HCT116 (cell line): ENCODE measurements around the gene SYNPO. TPM values are rescaled to one million over a fixed set of nuclear protein-coding genes. Genes with fewer than 3 reads are reported as not detected.
A peak's percentile ranks its signal among the peaks of the same experiment; 100 is the strongest.

ENCODE experiments used
- ATAC-seq: fragments of 200-7000 bp; cut with Tn5 transposase; 2 replicates; pipeline ENCODE4 v1.9.1; 2020; ENCODE audit warnings: mild to moderate bottlenecking, moderate library complexity
- BruUV-seq: library from RNA; stranded (reverse); fragments of 400-500 nt; replicated peaks from 2 replicates; lab custom pipeline; 2021; lab: Mats Ljungman, UMichigan
- CTCF ChIA-PET: fragments of 300-600 bp; sonication (Branson Sonifier 250); formaldehyde crosslinking; loops from one replicate; lab custom pipeline; 2021; ENCODE audit warnings: antibody characterized with exemption; lab: Charles Lee
- POLR2A ChIA-PET: fragments of 300-600, 350-600 bp; sonication (Branson Sonifier 250); formaldehyde crosslinking; loops from one replicate; lab custom pipeline; 2021; ENCODE audit warnings: antibody characterized with exemption; lab: Charles Lee
- RAD21 ChIA-PET, 2 experiments: fragments of 300-600 bp; sonication (Branson Sonifier 250); formaldehyde crosslinking; loops; one replicate each; lab custom pipeline; 2023; ENCODE audit warnings: low total read pairs in 2 of 2; ENCODE audit not compliant: uncharacterized antibody in 2 of 2, unreplicated experiment in 2 of 2, low non-redundant PET in 1 of 2; lab: Charles Lee
- DNase-seq: peaks from one replicate; pipeline ENCODE4 v3.0.0-alpha.2; 2010; ENCODE audit warnings: low read depth, low spot score
- H2AFZ ChIP-seq: fragments of 200-600 bp; shearing (Covaris generic), sonication (generic); 2 replicates; pipeline ENCODE4 v1.6.1; 2017; ENCODE audit warnings: low read depth, mixed run types, mixed read lengths, antibody characterized with exemption, low read length; ENCODE audit not compliant: poor library complexity, severe bottlenecking
- H3K27ac ChIP-seq: 2 replicates; pipeline ENCODE4 v1.5.1; 2012; ENCODE audit warnings: low read depth, low read length
- H3K27me3 ChIP-seq: fragments of 200-600 bp; sonication (generic); 2 replicates; pipeline ENCODE4 v1.6.1; 2016; ENCODE audit warnings: mixed run types, low read length, mixed read lengths; ENCODE audit not compliant: insufficient read depth
- H3K36me3 ChIP-seq, 2 experiments: fragments of 200-500 bp in 1 of 2; fragments of 200-600 bp in 1 of 2; sonication (Bioruptor generic) in 1 of 2; sonication (generic) in 1 of 2; 2 replicates each; pipeline versions ENCODE4 v1.5.1 to v1.6.1; 2014 to 2016; ENCODE audit warnings: low read length in 2 of 2, inconsistent platforms in 1 of 2, mixed read lengths in 1 of 2, mixed run types in 1 of 2; ENCODE audit not compliant: insufficient read depth in 2 of 2, control insufficient read depth in 1 of 2
- H3K4me1 ChIP-seq, 2 experiments: fragments of 200-600 bp in 1 of 2; sonication (generic) in 1 of 2; 2 replicates each; pipeline versions ENCODE4 v1.5.1 to v1.6.1; 2012 to 2017; ENCODE audit warnings: low read length in 2 of 2, inconsistent platforms in 1 of 2, mild to moderate bottlenecking in 1 of 2, mixed read lengths in 1 of 2, mixed run types in 1 of 2, moderate library complexity in 1 of 2; ENCODE audit not compliant: insufficient read depth in 2 of 2, control insufficient read depth in 1 of 2
- H3K4me2 ChIP-seq: fragments of 200-600 bp; sonication (generic); 2 replicates; pipeline ENCODE4 v1.6.1; 2017; ENCODE audit warnings: mixed run types, low read length, mixed read lengths
- H3K4me3 ChIP-seq, 2 experiments: fragments of 200-600 bp in 1 of 2; sonication (generic) in 1 of 2; replicated peaks in 1 of 2; 2 replicates each; pipeline ENCODE4 v1.5.1; 2011 to 2016; ENCODE audit warnings: low read length in 2 of 2, control low read depth in 1 of 2, low read depth in 1 of 2, mild to moderate bottlenecking in 1 of 2, mixed read lengths in 1 of 2, mixed run types in 1 of 2
- H3K79me2 ChIP-seq: fragments of 200-600 bp; sonication (generic); 2 replicates; pipeline ENCODE4 v1.6.1; 2017; ENCODE audit warnings: mild to moderate bottlenecking, mixed run types, low read length, moderate library complexity, mixed read lengths; ENCODE audit not compliant: insufficient read depth
- H3K9ac ChIP-seq: fragments of 200-600 bp; sonication (generic); 2 replicates; pipeline ENCODE4 v1.6.1; 2016; ENCODE audit warnings: low read length, mixed read lengths
- H3K9me2 ChIP-seq: fragments of 200-600 bp; sonication (generic), shearing (Covaris generic); 2 replicates; pipeline ENCODE4 v1.6.1; 2017; ENCODE audit warnings: mixed run types, mild to moderate bottlenecking, moderate library complexity; ENCODE audit not compliant: insufficient read depth
- H3K9me3 ChIP-seq, 2 experiments: fragments of 200-500 bp in 1 of 2; fragments of 200-600 bp in 1 of 2; sonication (Bioruptor generic) in 1 of 2; sonication (generic) in 1 of 2; 2 replicates each; pipeline ENCODE4 v1.6.1; 2014 to 2017; ENCODE audit warnings: low read length in 2 of 2, mixed read lengths in 2 of 2, inconsistent platforms in 1 of 2, low read depth in 1 of 2, mild to moderate bottlenecking in 1 of 2, mixed run types in 1 of 2, moderate library complexity in 1 of 2; ENCODE audit not compliant: control insufficient read depth in 1 of 2, insufficient read depth in 1 of 2
- H4K20me1 ChIP-seq: fragments of 200-600 bp; sonication (generic), shearing (Covaris generic); 2 replicates; pipeline ENCODE4 v1.6.1; 2017; ENCODE audit warnings: mixed run types, mild to moderate bottlenecking, moderate library complexity; ENCODE audit not compliant: insufficient read depth
- ATF3 ChIP-seq: IDR thresholded peaks from 2 replicates; pipeline ENCODE4 v1.6.1; 2012
- CBX3 ChIP-seq: IDR thresholded peaks from 2 replicates; pipeline ENCODE4 v1.6.1; 2012; ENCODE audit warnings: low read depth
- EZH2phosphoT487 ChIP-seq: fragments of 200-600 bp; IDR thresholded peaks from 2 replicates; pipeline ENCODE4 v1.6.1; 2018; ENCODE audit warnings: antibody characterized with exemption, borderline replicate concordance
- JUND ChIP-seq: IDR thresholded peaks from 2 replicates; pipeline ENCODE4 v1.6.1; 2012
- MAX ChIP-seq: IDR thresholded peaks from 2 replicates; pipeline ENCODE4 v1.6.1; 2012
- POLR2A ChIP-seq: IDR thresholded peaks from 2 replicates; pipeline ENCODE4 v1.7.0; 2011; ENCODE audit warnings: borderline replicate concordance; ENCODE audit not compliant: insufficient read depth, insufficient read length; ENCODE audit errors: extremely low read depth
- POLR2AphosphoS5 ChIP-seq: IDR thresholded peaks from 2 replicates; pipeline ENCODE4 v1.6.1; 2011; ENCODE audit warnings: mild to moderate bottlenecking, low read depth, low read length, moderate library complexity
- RAD21 ChIP-seq: IDR thresholded peaks from 2 replicates; pipeline ENCODE4 v1.6.1; 2012; ENCODE audit warnings: low read depth, mild to moderate bottlenecking
- ZBTB33 ChIP-seq: IDR thresholded peaks from 2 replicates; pipeline ENCODE4 v1.6.1; 2011; ENCODE audit warnings: mild to moderate bottlenecking, low read length, moderate library complexity; ENCODE audit not compliant: insufficient replicate concordance; ENCODE audit errors: extremely low read depth
- ZFX ChIP-seq: fragments of 450-650 bp; IDR thresholded peaks from 2 replicates; pipeline ENCODE4 v1.6.1; 2017
- ZNF274 ChIP-seq: fragments of 200-500 bp; sonication (Bioruptor generic); IDR thresholded peaks from 2 replicates; pipeline ENCODE4 v1.6.1; 2014; ENCODE audit warnings: mild to moderate bottlenecking, low read depth, low read length, inconsistent platforms
- intact Hi-C: fragments of 100-400 bp; cut with micrococcal nuclease; formaldehyde crosslinking; loops from 2 replicates; pipeline ENCODE4 v1.10.0; 2022
- total RNA-seq: library from RNA; stranded (reverse); gene quantifications from one replicate; pipeline ENCODE4 v1.2.1, GENCODE V29; 2021; ENCODE audit not compliant: unreplicated experiment

The SYNPO gene
- total RNA-seq, 1 experiment from 2014 or later = 8.2 TPM

GRCh38 chr5:150625831-150626746 is 14.4 kb upstream of the SYNPO start:
- ChIA-PET POLR2A (no interaction called here), CTCF (no interaction called here), RAD21 (no interaction called here)
- H3K4me2 ChIP-seq = peak overlapping the region; percentile 98
- H3K36me3 ChIP-seq = no peaks in the 10 kb centered on the region
- H3K79me2 ChIP-seq = no peaks in the 10 kb centered on the region
- H3K9me2 ChIP-seq = no peaks in the 10 kb centered on the region
- intact Hi-C loops = no loop called here
- H3K9me3 ChIP-seq = no peaks in the 10 kb centered on the region
- no peaks in the 10 kb centered on the region for H4K20me1 ChIP-seq
- H3K27me3 ChIP-seq = no peaks in the 10 kb centered on the region
- H3K4me3 ChIP-seq = peak overlapping the region; percentile 69 to 80; a peak in 2 of 4 replicates
- no peak overlapping the region for H3K9ac ChIP-seq
- TF ChIP-seq POLR2AphosphoS5 (no peak), ZBTB33 (no peak), RAD21 (no peak), ZFX (no peak), MAX (no peak), JUND (no peak), POLR2A (no peak), EZH2phosphoT487 (no peak), CBX3 (no peak), ATF3 (no peak), ZNF274 (no peak)
- H3K27ac ChIP-seq = no peak overlapping the region
- BruUV-seq = no TSS peak
- H2AFZ ChIP-seq = no peak overlapping the region
- peaks cover 32 to 52% of the 10 kb centered on the region in 2 experiments for H3K4me1 ChIP-seq
- no peak for ATAC-seq
- no peak for DNase-seq
